Measurements from ENCODE around the gene KCTD13. TPM values are rescaled to one million over a fixed set of nuclear protein-coding genes. Genes with fewer than 3 reads are reported as not detected.

KCTD13 gene
- total RNA-seq, 1 experiment from 2014 or later: 18.3 TPM

DNA sequence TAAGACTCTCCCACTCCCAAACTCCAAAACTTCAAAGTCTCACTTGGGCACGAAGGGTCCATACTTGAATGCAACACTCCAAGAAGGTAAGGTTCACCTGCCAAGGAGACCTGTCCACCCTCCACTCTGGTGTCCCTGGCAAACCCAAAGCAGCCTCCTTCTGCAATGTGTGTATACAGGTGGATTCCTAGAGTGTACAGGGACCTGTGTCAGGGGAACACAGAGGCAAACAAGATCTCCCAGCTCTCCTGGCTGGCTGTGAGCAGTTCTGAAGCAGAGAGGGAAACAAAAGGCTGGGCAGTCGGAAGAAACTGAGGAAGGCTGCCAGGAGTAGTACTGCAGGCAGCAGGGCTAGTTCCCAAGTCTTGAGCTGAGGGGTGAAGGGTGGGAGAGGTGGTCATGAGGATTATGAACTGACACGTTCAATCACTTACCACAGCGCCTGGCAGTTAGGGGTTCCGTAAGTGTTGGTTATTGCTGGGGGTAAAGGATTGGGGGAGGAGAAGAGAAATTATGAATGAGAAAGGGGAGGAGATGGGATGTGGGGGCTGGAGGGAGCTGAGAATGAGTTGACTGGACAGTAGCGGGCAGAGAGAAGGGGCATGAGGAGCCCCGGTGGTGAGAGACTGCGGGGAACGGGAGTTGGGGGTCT lies 795 bp downstream of the KCTD13 start:
- no peak overlapping the region for H2BK12ac ChIP-seq (ENCODE audit: insufficient read length, low read depth, low read length)
- no peak overlapping the region for H4K8ac ChIP-seq (replicated peaks; ENCODE audit: insufficient read length, low read depth, low read length)
- no peak overlapping the region for H2BK5ac ChIP-seq (ENCODE audit: insufficient read length, low read length)
- H3K27me3 ChIP-seq (ENCODE audit: insufficient read depth, low read length): no peaks in the 10 kb centered on the region
- peaks cover 2 to 26% (median 20%) of the 10 kb centered on the region in 3 experiments; a peak in 6 of 7 replicates for H3K36me3 Mint-ChIP-seq (ENCODE audit: insufficient read depth in 1 of 3, low read depth in 3 of 3)
- no peak overlapping the region for H4K91ac ChIP-seq (ENCODE audit: insufficient read length, low read depth, low read length)
- peak overlapping the region; percentile 44 for H2AK5ac ChIP-seq (ENCODE audit: insufficient read length, low read length)
- H3K9ac ChIP-seq (ENCODE audit: extremely low read depth, insufficient read length, low read length): peak overlapping the region; percentile 80
- peaks cover 20% of the 10 kb centered on the region for H3K23me2 ChIP-seq (ENCODE audit: insufficient read length, low read depth, low read length, poor library complexity, severe bottlenecking)
- no peak overlapping the region for H2BK20ac ChIP-seq (ENCODE audit: low read depth, low read length, poor library complexity, severe bottlenecking)
- no peaks in the 10 kb centered on the region for H3K79me2 ChIP-seq (ENCODE audit: insufficient read depth, low read length)
- no peak overlapping the region for H3K23ac ChIP-seq (ENCODE audit: insufficient read length, low read depth, low read length)
- DNase-seq: no peak
- peak overlapping the region; percentile 89 to 96 for H3K4me3 Mint-ChIP-seq
- H3K56ac ChIP-seq (ENCODE audit: insufficient read length, low read depth, low read length): no peak overlapping the region
- H2AFZ ChIP-seq (ENCODE audit: low read length): no peak overlapping the region
- H3K27ac Mint-ChIP-seq: peak overlapping the region in 1 of 3 experiments; percentile 3; a peak in 1 of 7 replicates
- no peaks in the 10 kb centered on the region for H3K9me3 ChIP-seq (ENCODE audit: control insufficient read depth, low read depth, low read length)
- no peak for TF ChIP-seq CTCF (conservative IDR thresholded peaks at IDR 0.05)
- H3K4me1 ChIP-seq (ENCODE audit: insufficient read depth, low read length): peaks cover 8% of the 10 kb centered on the region; the same call in 1 of the 2 replicates
- H3T11ph ChIP-seq (ENCODE audit: low read length): no peak overlapping the region
- no peak overlapping the region for H2BK120ac ChIP-seq (ENCODE audit: low read depth, low read length, poor library complexity, severe bottlenecking)
- H3K27me3 Mint-ChIP-seq (ENCODE audit: low read depth): no peaks in the 10 kb centered on the region
- no peak overlapping the region for H3K4ac ChIP-seq (ENCODE audit: low read depth, low read length)
- no peaks in the 10 kb centered on the region for H3K79me1 ChIP-seq (ENCODE audit: insufficient read depth, low read depth, low read length, poor library complexity, severe bottlenecking)
- no CpG with 5 or more reads among the region's 9 CpGs for WGBS (ENCODE audit: extremely low coverage, insufficient read length, low lambda C conversion rate)
- no peaks in the 10 kb centered on the region for H4K20me1 ChIP-seq (ENCODE audit: control insufficient read depth, insufficient read depth, insufficient read length)
- no peak overlapping the region for H2BK15ac ChIP-seq (ENCODE audit: low read depth, low read length)
- no peak overlapping the region for H4K5ac ChIP-seq (ENCODE audit: insufficient read length, low read depth, low read length)
- no peak overlapping the region for H3K27ac ChIP-seq (ENCODE audit: insufficient read length, low read depth, low read length)
- peak overlapping the region; percentile 90 for H3K4me2 ChIP-seq (ENCODE audit: insufficient read depth, insufficient read length, low read length)
- H3K9me3 Mint-ChIP-seq: no peaks in the 10 kb centered on the region
- peaks cover 21 to 30% of the 10 kb centered on the region in 2 experiments for H3K4me1 Mint-ChIP-seq
- H3K14ac ChIP-seq (ENCODE audit: insufficient read depth, low read length): peak overlapping the region; percentile 55; the same call in 1 of the 2 replicates
- no peak overlapping the region for H3K18ac ChIP-seq (ENCODE audit: insufficient read length, low read depth, low read length)

Data from H9 (cell line).